Upper lobe of left lung (tissue), 4 donors: ENCODE data around the gene UNC80.

ENCODE experiments used
- CTCF ChIP-seq, 6 experiments: fragments of 450-650 bp in 4 of 6; fragments of 200-600 bp in 2 of 6; sonication (generic) in 2 of 6; IDR thresholded peaks; one replicate each; pipeline ENCODE4 v1.5.1; 2016 to 2019; ENCODE audit warnings: antibody characterized with exemption in 6 of 6
- POLR2AphosphoS5 ChIP-seq, 2 donors: sonication (generic); formaldehyde crosslinking; IDR thresholded peaks; one replicate each; pipeline ENCODE4 v1.5.1; 2017; ENCODE audit warnings: antibody characterized with exemption in 2 of 2

- TF ChIP-seq CTCF (IDR thresholded peaks at IDR 0.05) (no peak), POLR2AphosphoS5 (IDR thresholded peaks at IDR 0.05) (no peak)
These were observed 164.6 kb downstream of the UNC80 start for GRCh38 chr2:209936106-209936666.
